ENCODE measurements around the gene PHETA1.

The PHETA1 gene

DNA sequence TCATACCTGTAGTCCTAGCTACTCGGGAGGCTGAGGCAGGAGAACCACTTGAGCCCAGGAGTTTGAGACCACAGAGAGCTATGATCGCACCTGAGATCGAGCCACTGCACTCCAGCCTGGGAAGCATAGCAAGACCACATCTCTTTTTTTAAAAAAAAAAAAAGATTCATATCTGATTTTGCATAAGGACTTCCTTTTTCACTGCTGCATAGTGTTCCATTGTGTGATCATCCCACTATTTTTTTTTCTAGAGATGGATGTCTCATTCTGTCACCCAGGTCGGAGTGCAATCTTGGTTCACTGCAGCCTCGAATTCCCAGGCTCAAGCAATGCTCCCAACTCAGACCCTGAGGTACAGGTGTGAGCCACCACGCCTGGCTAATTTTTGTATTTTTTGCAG lies 50.4 kb downstream of the PHETA1 start:
- Histone ChIP-seq H3K4me2 (no peak overlapping the region), H3K4me1 (ENCODE audit: low read depth, poor library complexity, severe bottlenecking) (no peaks in the 10 kb centered on the region), H3K36me3 (ENCODE audit: insufficient read depth) (no peaks in the 10 kb centered on the region), H4K20me1 (ENCODE audit: insufficient read depth) (no peaks in the 10 kb centered on the region), H3K27me3 (ENCODE audit: insufficient read depth, low read depth) (no peaks in the 10 kb centered on the region), H3K79me2 (ENCODE audit: insufficient read depth, low read depth) (no peaks in the 10 kb centered on the region), H3K9ac (no peak overlapping the region), H3K4me3 (IDR thresholded peaks at IDR 0.05; ENCODE audit: insufficient read depth, low read depth, low read length) (no peak overlapping the region), H2AFZ (ENCODE audit: low read depth) (no peak overlapping the region), H3K27ac (no peak overlapping the region)
- TF ChIP-seq, protein P1, sequence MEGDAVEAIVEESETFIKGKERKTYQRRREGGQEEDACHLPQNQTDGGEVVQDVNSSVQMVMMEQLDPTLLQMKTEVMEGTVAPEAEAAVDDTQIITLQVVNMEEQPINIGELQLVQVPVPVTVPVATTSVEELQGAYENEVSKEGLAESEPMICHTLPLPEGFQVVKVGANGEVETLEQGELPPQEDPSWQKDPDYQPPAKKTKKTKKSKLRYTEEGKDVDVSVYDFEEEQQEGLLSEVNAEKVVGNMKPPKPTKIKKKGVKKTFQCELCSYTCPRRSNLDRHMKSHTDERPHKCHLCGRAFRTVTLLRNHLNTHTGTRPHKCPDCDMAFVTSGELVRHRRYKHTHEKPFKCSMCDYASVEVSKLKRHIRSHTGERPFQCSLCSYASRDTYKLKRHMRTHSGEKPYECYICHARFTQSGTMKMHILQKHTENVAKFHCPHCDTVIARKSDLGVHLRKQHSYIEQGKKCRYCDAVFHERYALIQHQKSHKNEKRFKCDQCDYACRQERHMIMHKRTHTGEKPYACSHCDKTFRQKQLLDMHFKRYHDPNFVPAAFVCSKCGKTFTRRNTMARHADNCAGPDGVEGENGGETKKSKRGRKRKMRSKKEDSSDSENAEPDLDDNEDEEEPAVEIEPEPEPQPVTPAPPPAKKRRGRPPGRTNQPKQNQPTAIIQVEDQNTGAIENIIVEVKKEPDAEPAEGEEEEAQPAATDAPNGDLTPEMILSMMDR (conservative IDR thresholded peaks at IDR 0.05; ENCODE audit: low read depth, low read length), result no peak

DNA sequence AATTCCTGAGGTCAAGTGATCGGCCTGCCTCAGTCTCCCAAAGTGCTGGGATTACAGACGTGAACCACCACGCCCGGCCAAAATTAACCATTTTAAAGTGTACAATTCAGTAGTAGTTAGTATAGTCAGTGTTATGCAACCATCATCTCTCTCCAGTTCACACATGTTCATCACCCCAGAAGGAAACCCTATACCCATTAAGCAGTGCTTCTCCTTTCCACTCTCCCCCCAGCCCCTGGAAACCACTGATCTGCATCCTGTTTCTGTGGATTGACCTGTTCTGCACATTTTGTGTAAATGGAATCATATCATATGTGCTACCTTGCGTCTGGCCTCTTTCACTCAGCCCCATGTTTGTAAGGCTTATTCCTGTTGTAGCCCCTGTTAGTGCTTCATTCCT lies 52.2 kb downstream of the PHETA1 start:
- no peaks in the 10 kb centered on the region for H3K36me3 ChIP-seq (ENCODE audit: insufficient read depth)
- H3K27ac ChIP-seq, result no peak overlapping the region
- H3K4me1 ChIP-seq (ENCODE audit: low read depth, poor library complexity, severe bottlenecking), result no peaks in the 10 kb centered on the region
- no peak overlapping the region for H3K9ac ChIP-seq
- TF ChIP-seq, protein P1 (conservative IDR thresholded peaks at IDR 0.05; ENCODE audit: low read depth, low read length), result no peak
- H4K20me1 ChIP-seq (ENCODE audit: insufficient read depth), result no peaks in the 10 kb centered on the region
- H3K79me2 ChIP-seq (ENCODE audit: insufficient read depth, low read depth), result no peaks in the 10 kb centered on the region
- no peak overlapping the region for H3K4me3 ChIP-seq (IDR thresholded peaks at IDR 0.05; ENCODE audit: insufficient read depth, low read depth, low read length)
- H2AFZ ChIP-seq (ENCODE audit: low read depth), result no peak overlapping the region
- no peaks in the 10 kb centered on the region for H3K27me3 ChIP-seq (ENCODE audit: insufficient read depth, low read depth)
- H3K4me2 ChIP-seq, result no peak overlapping the region

DNA sequence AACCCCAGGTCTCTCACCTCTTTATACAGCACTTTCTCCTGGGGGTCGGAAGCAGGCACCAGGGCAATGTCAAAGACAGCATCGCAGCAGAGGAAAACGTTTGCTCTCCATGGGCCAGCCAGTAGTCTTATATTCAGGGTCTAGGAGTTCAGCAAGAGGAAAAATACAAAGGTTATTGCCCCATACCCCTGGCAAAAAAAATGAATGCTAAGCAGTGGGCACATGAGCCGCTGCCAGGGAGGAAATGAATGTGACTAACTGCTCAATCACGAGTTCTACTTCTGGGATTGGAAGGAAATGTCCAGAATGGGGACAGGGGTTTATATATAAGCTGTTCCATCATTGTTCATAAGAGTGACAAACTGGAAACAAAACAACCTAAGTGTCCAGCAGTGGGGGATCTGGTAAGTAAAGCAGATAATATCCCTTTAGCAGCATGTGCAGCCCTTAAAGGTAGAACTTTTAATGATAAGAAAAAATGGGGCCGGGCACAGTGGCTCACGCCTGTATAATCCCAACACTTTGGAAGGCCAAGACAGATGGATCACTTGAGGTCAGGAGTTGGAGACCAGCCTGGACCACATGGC lies 53.8 kb downstream of the PHETA1 start:
- Histone ChIP-seq H2AFZ (ENCODE audit: low read depth) (no peak overlapping the region), H3K4me1 (ENCODE audit: low read depth, poor library complexity, severe bottlenecking) (peaks cover 9% of the 10 kb centered on the region), H3K27me3 (ENCODE audit: insufficient read depth, low read depth) (no peaks in the 10 kb centered on the region), H3K4me3 (IDR thresholded peaks at IDR 0.05; ENCODE audit: insufficient read depth, low read depth, low read length) (no peak overlapping the region), H3K27ac (no peak overlapping the region), H3K36me3 (ENCODE audit: insufficient read depth) (no peaks in the 10 kb centered on the region), H3K79me2 (ENCODE audit: insufficient read depth, low read depth) (no peaks in the 10 kb centered on the region), H3K4me2 (no peak overlapping the region), H4K20me1 (ENCODE audit: insufficient read depth) (no peaks in the 10 kb centered on the region), H3K9ac (no peak overlapping the region)
- TF ChIP-seq, protein P1 (conservative IDR thresholded peaks at IDR 0.05; ENCODE audit: low read depth, low read length), result no peak

DNA sequence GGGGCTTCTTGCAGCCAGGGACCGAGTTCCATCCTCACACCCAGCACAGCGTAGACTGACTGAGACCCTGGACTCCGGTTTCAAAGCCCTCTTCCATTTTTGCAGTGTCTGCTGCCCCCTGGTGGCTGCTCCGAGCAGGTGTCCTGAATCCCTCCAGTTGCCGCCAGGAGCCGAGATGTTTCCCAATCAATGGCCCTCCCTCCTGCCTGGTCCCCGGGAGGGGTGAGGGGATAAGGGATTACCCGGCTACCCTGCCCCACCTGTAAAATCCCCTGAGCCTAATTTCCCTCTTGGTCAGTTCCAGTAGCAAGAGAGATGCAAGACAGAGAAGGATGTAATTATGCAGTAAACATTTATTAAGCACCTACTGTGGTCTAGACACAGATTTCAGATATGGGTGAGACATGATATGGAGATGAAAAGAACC lies 55.0 kb downstream of the PHETA1 start:
- Histone ChIP-seq H3K4me2 (no peak overlapping the region), H3K9ac (no peak overlapping the region), H2AFZ (ENCODE audit: low read depth) (peak overlapping the region; percentile 34; the same call in 1 of the 2 replicates)

More for the DNA sequence above, 55.0 kb downstream of the PHETA1 start:
- Histone ChIP-seq H3K36me3 (ENCODE audit: insufficient read depth) (no peaks in the 10 kb centered on the region), H3K79me2 (ENCODE audit: insufficient read depth, low read depth) (no peaks in the 10 kb centered on the region), H3K4me1 (ENCODE audit: low read depth, poor library complexity, severe bottlenecking) (peaks cover 9% of the 10 kb centered on the region), H3K27ac (no peak overlapping the region), H3K27me3 (ENCODE audit: insufficient read depth, low read depth) (no peaks in the 10 kb centered on the region), H4K20me1 (ENCODE audit: insufficient read depth) (no peaks in the 10 kb centered on the region), H3K4me3 (IDR thresholded peaks at IDR 0.05; ENCODE audit: insufficient read depth, low read depth, low read length) (no peak overlapping the region)
- TF ChIP-seq, protein P1 (conservative IDR thresholded peaks at IDR 0.05; ENCODE audit: low read depth, low read length), result peak; percentile 92
